Measurements from ENCODE around the gene CD160. TPM values are rescaled to one million over a fixed set of nuclear protein-coding genes. Genes with fewer than 3 reads are reported as not detected.

The CD160 gene
- total RNA-seq, 1 donor from 2014 or later, result not detected

DNA sequence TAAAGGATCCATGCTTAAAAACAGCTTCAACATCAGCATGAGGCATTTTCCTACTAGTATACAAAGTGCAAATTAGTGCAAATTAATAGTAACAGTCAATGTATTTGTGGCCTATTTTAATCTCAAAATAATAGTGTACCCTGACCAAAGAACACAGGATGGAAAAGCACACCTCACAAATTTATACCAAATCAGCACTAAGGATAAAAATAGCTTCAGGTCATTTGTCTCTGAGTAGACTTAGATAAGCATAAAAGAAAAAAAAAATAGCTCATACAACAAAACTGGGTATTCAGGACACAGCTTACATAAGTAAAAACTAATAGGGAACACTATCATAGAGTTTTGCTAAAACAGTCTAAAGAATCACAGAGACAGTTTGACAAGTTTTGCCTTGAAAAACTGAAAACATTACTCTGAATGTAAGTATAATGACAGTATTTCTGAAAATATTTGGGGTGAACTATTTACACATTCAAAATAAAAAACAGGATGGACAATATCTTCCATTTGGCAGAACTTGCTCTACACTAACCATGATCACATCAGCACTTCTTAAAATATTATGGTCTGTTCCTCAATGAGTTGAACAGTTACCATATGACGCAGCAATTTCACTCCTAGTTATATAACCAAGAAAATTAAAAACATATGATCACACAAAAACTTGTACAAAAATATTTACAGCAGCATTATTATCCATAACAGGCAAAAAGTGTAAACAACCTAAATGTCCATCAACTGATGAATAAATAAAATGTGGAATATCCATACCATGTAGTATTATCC, 58.3 kb downstream of the CD160 start:
- peaks cover 21% of the 10 kb centered on the region for H3K36me3 Mint-ChIP-seq (ENCODE audit: unreplicated experiment)
- TF ChIP-seq, protein P1, sequence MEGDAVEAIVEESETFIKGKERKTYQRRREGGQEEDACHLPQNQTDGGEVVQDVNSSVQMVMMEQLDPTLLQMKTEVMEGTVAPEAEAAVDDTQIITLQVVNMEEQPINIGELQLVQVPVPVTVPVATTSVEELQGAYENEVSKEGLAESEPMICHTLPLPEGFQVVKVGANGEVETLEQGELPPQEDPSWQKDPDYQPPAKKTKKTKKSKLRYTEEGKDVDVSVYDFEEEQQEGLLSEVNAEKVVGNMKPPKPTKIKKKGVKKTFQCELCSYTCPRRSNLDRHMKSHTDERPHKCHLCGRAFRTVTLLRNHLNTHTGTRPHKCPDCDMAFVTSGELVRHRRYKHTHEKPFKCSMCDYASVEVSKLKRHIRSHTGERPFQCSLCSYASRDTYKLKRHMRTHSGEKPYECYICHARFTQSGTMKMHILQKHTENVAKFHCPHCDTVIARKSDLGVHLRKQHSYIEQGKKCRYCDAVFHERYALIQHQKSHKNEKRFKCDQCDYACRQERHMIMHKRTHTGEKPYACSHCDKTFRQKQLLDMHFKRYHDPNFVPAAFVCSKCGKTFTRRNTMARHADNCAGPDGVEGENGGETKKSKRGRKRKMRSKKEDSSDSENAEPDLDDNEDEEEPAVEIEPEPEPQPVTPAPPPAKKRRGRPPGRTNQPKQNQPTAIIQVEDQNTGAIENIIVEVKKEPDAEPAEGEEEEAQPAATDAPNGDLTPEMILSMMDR (IDR thresholded peaks at IDR 0.05), result no peak
- H3K9me3 Mint-ChIP-seq (ENCODE audit: unreplicated experiment), result no peaks in the 10 kb centered on the region
- peak overlapping the region; percentile 2 for H3K27ac Mint-ChIP-seq (ENCODE audit: unreplicated experiment)
- H3K4me1 Mint-ChIP-seq (ENCODE audit: unreplicated experiment), result peaks cover 16% of the 10 kb centered on the region
- H3K27me3 Mint-ChIP-seq (ENCODE audit: unreplicated experiment), result no peaks in the 10 kb centered on the region
- H3K4me3 Mint-ChIP-seq (ENCODE audit: unreplicated experiment), result no peak overlapping the region
- DNase-seq (ENCODE audit: extremely low spot score, unreplicated experiment), result no peak

DNA sequence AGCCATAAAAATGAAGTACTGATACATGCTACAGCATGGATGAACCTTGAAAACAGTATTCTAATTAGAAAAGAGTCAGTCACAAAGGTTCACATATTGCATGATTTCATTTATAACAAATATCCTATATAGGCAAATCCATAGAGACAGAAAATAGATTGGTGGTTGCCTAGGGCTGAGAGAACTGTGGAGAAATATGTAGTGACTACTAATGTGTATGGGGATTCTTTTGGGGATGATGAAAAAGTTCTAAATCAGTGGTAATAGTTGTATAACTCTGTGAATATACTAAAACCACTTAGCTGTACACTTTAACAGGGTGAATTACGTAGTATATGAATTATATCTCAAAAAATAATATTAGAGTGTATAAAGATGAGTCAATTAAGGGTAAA, 58.8 kb downstream of the CD160 start:
- TF ChIP-seq, protein P1 (IDR thresholded peaks at IDR 0.05), result no peak
- peaks cover 22% of the 10 kb centered on the region for H3K4me1 Mint-ChIP-seq (ENCODE audit: unreplicated experiment)
- DNase-seq (ENCODE audit: extremely low spot score, unreplicated experiment), result no peak
- no peak overlapping the region for H3K27ac Mint-ChIP-seq (ENCODE audit: unreplicated experiment)
- H3K27me3 Mint-ChIP-seq (ENCODE audit: unreplicated experiment), result no peaks in the 10 kb centered on the region
- no peak overlapping the region for H3K4me3 Mint-ChIP-seq (ENCODE audit: unreplicated experiment)
- H3K36me3 Mint-ChIP-seq (ENCODE audit: unreplicated experiment), result peaks cover 15% of the 10 kb centered on the region
- no peaks in the 10 kb centered on the region for H3K9me3 Mint-ChIP-seq (ENCODE audit: unreplicated experiment)

DNA sequence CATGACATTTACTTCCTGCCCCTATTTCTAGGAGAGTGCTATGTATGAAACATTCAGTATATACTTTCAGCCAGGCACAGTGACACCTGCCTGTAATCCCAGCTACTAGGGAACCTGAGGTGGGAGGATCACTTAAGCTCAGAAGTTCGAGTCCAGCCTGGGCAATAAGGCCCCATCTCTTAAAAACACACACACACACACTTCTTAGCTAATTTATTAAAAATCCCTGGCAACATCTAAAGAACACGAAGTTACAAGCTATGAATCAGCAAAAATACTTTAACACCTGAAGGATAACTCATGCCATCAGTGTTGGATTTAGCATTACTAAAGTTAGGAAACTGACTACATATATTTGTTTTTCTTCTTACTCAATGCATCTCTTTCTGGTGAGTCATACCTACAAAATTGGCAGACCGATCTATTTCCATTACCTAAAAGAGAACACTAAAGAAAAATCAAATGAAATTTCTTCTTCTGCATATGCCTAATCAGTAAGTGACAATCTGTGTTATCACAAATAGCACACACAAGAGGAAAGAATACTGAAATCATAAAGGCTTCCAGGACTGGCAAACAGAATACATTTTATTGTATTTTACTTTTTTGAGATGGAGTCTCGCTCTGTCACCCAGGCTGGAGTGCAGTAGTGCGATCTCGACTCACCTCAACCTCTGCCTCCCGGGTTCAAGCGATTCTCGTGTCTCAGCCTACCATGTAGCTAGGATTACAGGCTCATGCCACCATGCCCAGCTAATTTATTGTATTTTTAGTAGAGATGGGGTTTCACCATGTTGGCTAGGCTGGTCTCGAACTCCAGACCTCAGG, 63.2 kb downstream of the CD160 start:
- H3K4me1 Mint-ChIP-seq (ENCODE audit: unreplicated experiment), result peaks cover 40% of the 10 kb centered on the region

DNA sequence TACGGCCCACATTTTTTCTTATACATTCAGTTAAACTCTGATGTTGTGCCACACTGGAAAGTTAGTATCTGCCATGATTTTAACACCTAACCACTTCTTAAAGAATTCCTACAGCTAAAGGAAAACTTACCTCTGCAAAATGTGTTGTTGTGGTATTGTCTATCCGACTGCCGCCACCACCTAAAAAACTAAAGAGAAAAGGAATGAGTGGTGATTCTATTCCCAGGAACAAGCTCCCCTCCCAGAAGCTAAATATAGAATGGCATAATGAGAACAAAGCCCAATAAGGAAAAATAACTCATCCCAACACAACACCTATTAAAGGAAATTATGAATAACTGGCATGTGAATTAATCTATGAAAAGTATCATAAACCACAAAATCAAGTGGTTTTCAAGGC, 65.1 kb downstream of the CD160 start:
- Mint-ChIP-seq H3K27me3 (ENCODE audit: unreplicated experiment) (no peaks in the 10 kb centered on the region), H3K4me3 (ENCODE audit: unreplicated experiment) (no peak overlapping the region), H3K4me1 (ENCODE audit: unreplicated experiment) (peaks cover 38% of the 10 kb centered on the region), H3K9me3 (ENCODE audit: unreplicated experiment) (no peaks in the 10 kb centered on the region), H3K27ac (ENCODE audit: unreplicated experiment) (peak overlapping the region; percentile 5), H3K36me3 (ENCODE audit: unreplicated experiment) (peaks cover 19% of the 10 kb centered on the region)
- TF ChIP-seq, protein P1 (IDR thresholded peaks at IDR 0.05), result no peak
- no peak for DNase-seq (ENCODE audit: extremely low spot score, unreplicated experiment)

More for the DNA sequence above, 63.2 kb downstream of the CD160 start:
- Mint-ChIP-seq H3K36me3 (ENCODE audit: unreplicated experiment) (peaks cover 14% of the 10 kb centered on the region), H3K4me3 (ENCODE audit: unreplicated experiment) (no peak overlapping the region), H3K27ac (ENCODE audit: unreplicated experiment) (peak overlapping the region; percentile 80), H3K9me3 (ENCODE audit: unreplicated experiment) (no peaks in the 10 kb centered on the region), H3K27me3 (ENCODE audit: unreplicated experiment) (no peaks in the 10 kb centered on the region)
- DNase-seq (ENCODE audit: extremely low spot score, unreplicated experiment), result no peak
- TF ChIP-seq, protein P1 (IDR thresholded peaks at IDR 0.05), result no peak

DNA sequence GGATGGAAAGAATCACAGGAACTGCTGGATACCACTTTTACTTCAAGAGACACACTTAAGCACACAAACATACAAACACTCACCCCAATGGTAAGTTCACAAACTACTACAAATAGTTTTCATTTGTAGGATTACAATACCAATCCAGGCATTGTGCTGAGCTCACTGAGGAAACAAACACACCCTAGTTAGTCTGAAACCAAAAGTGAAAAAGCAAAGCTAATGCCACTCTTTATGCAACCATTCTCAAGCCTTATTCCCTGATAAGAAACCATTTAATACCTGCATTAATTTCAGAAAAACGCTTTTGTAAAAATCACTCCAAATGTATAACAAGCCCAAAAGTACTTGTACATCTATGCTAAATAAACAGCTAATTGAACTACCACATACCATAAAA, 66.2 kb downstream of the CD160 start:
- no peaks in the 10 kb centered on the region for H3K27me3 Mint-ChIP-seq (ENCODE audit: unreplicated experiment)
- DNase-seq (ENCODE audit: extremely low spot score, unreplicated experiment), result no peak
- peaks cover 38% of the 10 kb centered on the region for H3K4me1 Mint-ChIP-seq (ENCODE audit: unreplicated experiment)
- TF ChIP-seq, protein P1 (IDR thresholded peaks at IDR 0.05), result no peak
- no peaks in the 10 kb centered on the region for H3K9me3 Mint-ChIP-seq (ENCODE audit: unreplicated experiment)
- H3K4me3 Mint-ChIP-seq (ENCODE audit: unreplicated experiment), result no peak overlapping the region
- peak overlapping the region; percentile 53 for H3K27ac Mint-ChIP-seq (ENCODE audit: unreplicated experiment)
- H3K36me3 Mint-ChIP-seq (ENCODE audit: unreplicated experiment), result peaks cover 19% of the 10 kb centered on the region

All from osteocyte (in vitro differentiated cells).